GM12891 (cell line): ENCODE measurements around the gene HACD1.

Source experiments
- POLR2A ChIP-seq: IDR thresholded peaks from 2 replicates; pipeline ENCODE4 v1.6.1; 2011; ENCODE audit warnings: low read depth, low read length, control low read depth
- POLR2AphosphoS5 ChIP-seq: IDR thresholded peaks from 2 replicates; pipeline ENCODE4 v1.6.1; 2011; ENCODE audit warnings: low read depth, low read length, control low read depth
- POU2F2 ChIP-seq: IDR thresholded peaks from 2 replicates; pipeline ENCODE4 v1.6.1; 2011; ENCODE audit warnings: low read depth, mild to moderate bottlenecking, control low read depth, low read length, moderate library complexity
- TAF1 ChIP-seq: IDR thresholded peaks from 2 replicates; pipeline ENCODE4 v1.6.1; 2011; ENCODE audit warnings: low read depth, low read length, control low read depth

- TF ChIP-seq POLR2A, result no peak
- no peak for TF ChIP-seq POLR2AphosphoS5
- no peak for TF ChIP-seq TAF1
- no peak for TF ChIP-seq POU2F2
Measured at GRCh38 chr10:17662193-17663138, 45.3 kb upstream of the HACD1 start.
